Activated T-helper 1 cell treated with anti-CD3 and anti-CD28 coated beads, Interleukin-2, amount 50 U/mL, for 16 hours (primary cell): Measurements from ENCODE around the gene ARCN1.

Source experiments
- DNase-seq, 2 donors: peaks; one replicate each; pipeline ENCODE4 v3.0.0-alpha.2; 2020; ENCODE audit warnings: low read depth in 1 of 2, low spot score in 1 of 2

Gene ARCN1

GRCh38 chr11:118620529-118621070 is 48.4 kb downstream of the ARCN1 start:
- DNase-seq: no peak

GRCh38 chr11:118621071-118621783 is 49.0 kb downstream of the ARCN1 start:
- DNase-seq: no peak

- DNase-seq: no peak
These were observed 49.7 kb downstream of the ARCN1 start for GRCh38 chr11:118621784-118622375.

- no peak for DNase-seq
These were observed 50.4 kb downstream of the ARCN1 start for GRCh38 chr11:118622376-118623268.

- DNase-seq: no peak
These were observed 51.1 kb downstream of the ARCN1 start for GRCh38 chr11:118623269-118623655.

GRCh38 chr11:118625036-118625690 is 53.0 kb downstream of the ARCN1 start:
- DNase-seq: no peak

GRCh38 chr11:118625976-118626375 is 53.8 kb downstream of the ARCN1 start:
- no peak for DNase-seq

- DNase-seq: no peak
These were observed 55.4 kb downstream of the ARCN1 start for GRCh38 chr11:118627566-118627965.

- no peak for DNase-seq
These were observed 55.8 kb downstream of the ARCN1 start for GRCh38 chr11:118628031-118628430.

- DNase-seq: no peak
These were observed 56.2 kb downstream of the ARCN1 start for GRCh38 chr11:118628432-118628831.

- no peak for DNase-seq
These were observed 56.8 kb downstream of the ARCN1 start for GRCh38 chr11:118628861-118629549.

GRCh38 chr11:118629761-118630661 is 57.8 kb downstream of the ARCN1 start:
- no peak for DNase-seq

GRCh38 chr11:118631142-118631909 is 59.1 kb downstream of the ARCN1 start:
- DNase-seq: no peak

GRCh38 chr11:118632577-118633318 is 60.5 kb downstream of the ARCN1 start:
- no peak for DNase-seq

GRCh38 chr11:118633319-118633690 is 61.1 kb downstream of the ARCN1 start:
- no peak for DNase-seq

- DNase-seq: no peak
These were observed 61.8 kb downstream of the ARCN1 start for GRCh38 chr11:118633979-118634378.

GRCh38 chr11:118634431-118635236 is 62.4 kb downstream of the ARCN1 start:
- DNase-seq: no peak
